ENCODE results near the gene UBE2S.

- TF ChIP-seq, protein P1, sequence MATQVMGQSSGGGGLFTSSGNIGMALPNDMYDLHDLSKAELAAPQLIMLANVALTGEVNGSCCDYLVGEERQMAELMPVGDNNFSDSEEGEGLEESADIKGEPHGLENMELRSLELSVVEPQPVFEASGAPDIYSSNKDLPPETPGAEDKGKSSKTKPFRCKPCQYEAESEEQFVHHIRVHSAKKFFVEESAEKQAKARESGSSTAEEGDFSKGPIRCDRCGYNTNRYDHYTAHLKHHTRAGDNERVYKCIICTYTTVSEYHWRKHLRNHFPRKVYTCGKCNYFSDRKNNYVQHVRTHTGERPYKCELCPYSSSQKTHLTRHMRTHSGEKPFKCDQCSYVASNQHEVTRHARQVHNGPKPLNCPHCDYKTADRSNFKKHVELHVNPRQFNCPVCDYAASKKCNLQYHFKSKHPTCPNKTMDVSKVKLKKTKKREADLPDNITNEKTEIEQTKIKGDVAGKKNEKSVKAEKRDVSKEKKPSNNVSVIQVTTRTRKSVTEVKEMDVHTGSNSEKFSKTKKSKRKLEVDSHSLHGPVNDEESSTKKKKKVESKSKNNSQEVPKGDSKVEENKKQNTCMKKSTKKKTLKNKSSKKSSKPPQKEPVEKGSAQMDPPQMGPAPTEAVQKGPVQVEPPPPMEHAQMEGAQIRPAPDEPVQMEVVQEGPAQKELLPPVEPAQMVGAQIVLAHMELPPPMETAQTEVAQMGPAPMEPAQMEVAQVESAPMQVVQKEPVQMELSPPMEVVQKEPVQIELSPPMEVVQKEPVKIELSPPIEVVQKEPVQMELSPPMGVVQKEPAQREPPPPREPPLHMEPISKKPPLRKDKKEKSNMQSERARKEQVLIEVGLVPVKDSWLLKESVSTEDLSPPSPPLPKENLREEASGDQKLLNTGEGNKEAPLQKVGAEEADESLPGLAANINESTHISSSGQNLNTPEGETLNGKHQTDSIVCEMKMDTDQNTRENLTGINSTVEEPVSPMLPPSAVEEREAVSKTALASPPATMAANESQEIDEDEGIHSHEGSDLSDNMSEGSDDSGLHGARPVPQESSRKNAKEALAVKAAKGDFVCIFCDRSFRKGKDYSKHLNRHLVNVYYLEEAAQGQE (IDR thresholded peaks at IDR 0.05; ENCODE audit: low read depth), result no peak
- TF ChIP-seq TCF12 (IDR thresholded peaks at IDR 0.05; ENCODE audit: low read depth), result no peak
- TF ChIP-seq EGR1 (IDR thresholded peaks at IDR 0.05), result no peak
- TF ChIP-seq EP300 (IDR thresholded peaks at IDR 0.05; ENCODE audit: borderline replicate concordance), result no peak
- TF ChIP-seq CREB1 (IDR thresholded peaks at IDR 0.05; ENCODE audit: low read depth), result no peak
These were observed 39.5 kb downstream of the UBE2S start for GRCh38 chr19:55368106-55368505.

Measured in Ishikawa (cell line).